Natural killer cell treated with Interleukin-12 subunit alpha and Interleukin-12 subunit beta and Interleukin-15 and Interleukin-18, amount 100 ng/mL, for 72 hours (primary cell): ENCODE measurements around the gene TGFB2. TPM values are rescaled to one million over a fixed set of nuclear protein-coding genes. Genes with fewer than 3 reads are reported as not detected.

Experiments
- ATAC-seq, 2 donors: fragments of 150-1000 bp; cut with Tn5 transposase in 1 of 2; sonication (Bioruptor Pico), chemical (Tn5 transposase) in 1 of 2; 2 replicates each; pipeline ENCODE4 v1.10.0; 2021
- DNase-seq: peaks from one replicate; pipeline ENCODE4 v3.0.0; 2022; ENCODE audit warnings: low spot score
- H3K27ac Mint-ChIP-seq, 2 donors: 1 replicate in 1 of 2; 2 replicates in 1 of 2; pipeline ENCODE4 v1.8.0; 2022; ENCODE audit warnings: mixed read lengths in 2 of 2, mild to moderate bottlenecking in 1 of 2, moderate library complexity in 1 of 2
- H3K27me3 Mint-ChIP-seq, 2 donors: 1 replicate in 1 of 2; 2 replicates in 1 of 2; pipeline ENCODE4 v1.8.0; 2022; ENCODE audit warnings: mixed read lengths in 2 of 2
- H3K36me3 Mint-ChIP-seq: one replicate; pipeline ENCODE4 v1.8.0; 2022; ENCODE audit warnings: mixed read lengths
- H3K4me1 Mint-ChIP-seq, 2 donors: 1 replicate in 1 of 2; 2 replicates in 1 of 2; pipeline ENCODE4 v1.8.0; 2022; ENCODE audit warnings: low read depth in 2 of 2, mixed read lengths in 2 of 2, mild to moderate bottlenecking in 1 of 2
- H3K4me3 Mint-ChIP-seq: one replicate; pipeline ENCODE4 v1.8.0; 2022; ENCODE audit warnings: mixed read lengths
- H3K9me3 Mint-ChIP-seq: 2 replicates; pipeline ENCODE4 v1.8.0; 2022; ENCODE audit warnings: mixed read lengths
- total RNA-seq, 2 donors: library from RNA; stranded (reverse); gene quantifications; one replicate each; pipeline ENCODE4 v1.2.3, GENCODE V29; 2022

Gene TGFB2
- total RNA-seq, 2 donors from 2014 or later, result 0.11 TPM; not detected in 1

DNA sequence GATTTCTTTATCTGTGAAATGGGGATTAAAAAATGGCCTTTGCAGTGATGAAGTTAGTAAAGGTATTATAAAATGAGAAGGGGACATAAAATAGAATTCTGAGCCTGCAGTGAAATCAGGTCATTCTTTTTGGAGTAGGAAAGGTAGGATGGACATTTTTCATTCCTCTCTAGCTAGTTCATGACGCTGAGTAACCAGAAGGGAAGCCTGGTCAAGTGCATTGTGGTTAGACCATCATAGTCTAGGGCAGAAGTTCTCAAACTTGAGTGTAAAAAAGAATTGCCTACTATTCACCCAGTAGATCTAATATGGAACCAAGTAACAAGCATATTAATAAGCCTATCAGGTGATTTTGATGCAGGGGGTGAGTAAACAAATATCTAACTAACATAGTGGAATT, 50.8 kb downstream of the TGFB2 start:
- Mint-ChIP-seq H3K9me3 (no peaks in the 10 kb centered on the region), H3K4me3 (no peak overlapping the region), H3K4me1 (no peaks in the 10 kb centered on the region), H3K27me3 (peaks cover 3 to 8% of the 10 kb centered on the region in 2 donors), H3K27ac (no peak overlapping the region), H3K36me3 (no peaks in the 10 kb centered on the region)
- DNase-seq (no peak), ATAC-seq (no peak)

DNA sequence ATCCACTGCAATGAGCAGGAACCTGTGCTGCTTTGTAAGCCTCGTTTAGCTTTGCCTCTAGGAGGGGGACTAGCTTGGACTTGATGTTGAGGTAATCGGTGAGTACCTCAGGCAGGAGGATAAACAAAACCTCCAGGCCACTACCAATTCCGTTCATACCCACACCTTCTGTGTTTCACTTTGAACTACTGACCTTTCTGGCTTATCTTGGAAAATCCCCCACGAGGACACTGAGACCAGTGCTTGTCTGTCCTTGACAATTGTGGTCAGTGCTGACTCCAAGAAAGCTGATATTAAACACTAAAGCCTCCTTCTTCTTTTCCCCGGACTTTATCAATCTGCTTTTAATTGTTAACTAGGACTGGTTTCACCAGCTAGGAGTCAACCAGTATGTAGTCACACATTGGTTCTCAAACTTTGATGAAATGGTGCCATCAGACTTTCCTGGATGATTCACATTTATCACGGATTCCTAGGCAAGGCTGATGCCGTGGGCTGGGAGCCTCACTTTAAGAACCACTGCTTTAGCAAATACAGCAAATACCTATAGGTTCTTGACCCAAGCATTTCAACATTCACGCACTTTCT, 52.7 kb downstream of the TGFB2 start:
- H3K4me3 Mint-ChIP-seq, result no peak overlapping the region
- ATAC-seq (no peak), DNase-seq (no peak)
- H3K36me3 Mint-ChIP-seq, result no peaks in the 10 kb centered on the region
- no peaks in the 10 kb centered on the region for H3K9me3 Mint-ChIP-seq
- H3K27me3 Mint-ChIP-seq, result peaks cover 0 to 14% of the 10 kb centered on the region in 2 donors
- no peak overlapping the region for H3K27ac Mint-ChIP-seq
- H3K4me1 Mint-ChIP-seq, result no peaks in the 10 kb centered on the region

DNA sequence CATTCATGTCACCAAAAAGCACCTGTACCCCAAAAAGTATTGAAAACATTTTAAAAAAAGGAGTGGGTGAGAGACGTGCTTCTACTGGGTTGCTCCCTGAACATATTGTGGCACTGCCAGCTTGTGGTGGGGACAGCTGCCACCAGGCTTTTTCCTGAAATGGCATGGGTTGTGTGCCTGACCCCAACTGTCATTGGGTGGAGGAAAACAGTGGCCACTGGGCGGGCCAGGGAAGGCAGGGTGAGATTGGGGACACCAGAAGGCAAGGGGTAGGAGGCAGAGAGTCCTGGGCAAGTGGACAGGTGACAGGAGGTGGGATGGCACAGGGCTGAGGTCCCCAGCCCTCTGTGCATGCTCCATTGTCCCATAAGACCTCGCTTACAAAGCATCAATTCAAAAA, 55.5 kb downstream of the TGFB2 start:
- no peaks in the 10 kb centered on the region for H3K9me3 Mint-ChIP-seq
- no peak overlapping the region for H3K27ac Mint-ChIP-seq
- H3K4me3 Mint-ChIP-seq, result no peak overlapping the region
- peaks cover 0 to 20% of the 10 kb centered on the region in 2 donors for H3K27me3 Mint-ChIP-seq
- DNase-seq (no peak), ATAC-seq (no peak)
- H3K36me3 Mint-ChIP-seq, result no peaks in the 10 kb centered on the region
- no peaks in the 10 kb centered on the region for H3K4me1 Mint-ChIP-seq

DNA sequence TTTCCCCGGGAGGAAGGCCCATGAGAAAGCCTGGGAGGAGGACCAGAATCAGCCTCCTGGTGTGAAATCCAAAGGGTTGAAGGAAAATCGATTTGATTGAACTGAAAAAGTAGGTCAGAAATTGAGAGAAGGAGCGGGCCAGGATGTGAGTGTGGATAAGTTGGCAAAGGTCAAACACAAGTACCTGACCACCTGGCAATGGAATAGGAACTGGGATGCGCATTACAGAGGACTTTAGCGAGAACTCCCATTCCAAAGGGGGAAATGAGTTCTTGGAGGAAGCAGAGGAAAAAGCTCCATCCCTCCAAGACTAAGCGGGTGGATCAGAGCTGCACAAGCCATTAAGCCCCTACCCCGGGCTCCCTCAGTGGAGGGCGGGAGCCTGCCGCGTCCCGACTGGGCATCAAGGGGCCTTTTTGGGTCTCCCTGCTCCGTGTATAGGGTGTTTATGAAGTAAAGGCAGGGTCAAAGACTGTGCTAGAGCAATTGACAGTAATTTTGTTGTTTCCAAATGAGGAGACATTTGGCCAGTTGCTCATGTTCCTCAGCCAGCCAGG, 56.4 kb downstream of the TGFB2 start:
- peaks cover 2 to 20% of the 10 kb centered on the region in 2 donors for H3K27me3 Mint-ChIP-seq

DNA sequence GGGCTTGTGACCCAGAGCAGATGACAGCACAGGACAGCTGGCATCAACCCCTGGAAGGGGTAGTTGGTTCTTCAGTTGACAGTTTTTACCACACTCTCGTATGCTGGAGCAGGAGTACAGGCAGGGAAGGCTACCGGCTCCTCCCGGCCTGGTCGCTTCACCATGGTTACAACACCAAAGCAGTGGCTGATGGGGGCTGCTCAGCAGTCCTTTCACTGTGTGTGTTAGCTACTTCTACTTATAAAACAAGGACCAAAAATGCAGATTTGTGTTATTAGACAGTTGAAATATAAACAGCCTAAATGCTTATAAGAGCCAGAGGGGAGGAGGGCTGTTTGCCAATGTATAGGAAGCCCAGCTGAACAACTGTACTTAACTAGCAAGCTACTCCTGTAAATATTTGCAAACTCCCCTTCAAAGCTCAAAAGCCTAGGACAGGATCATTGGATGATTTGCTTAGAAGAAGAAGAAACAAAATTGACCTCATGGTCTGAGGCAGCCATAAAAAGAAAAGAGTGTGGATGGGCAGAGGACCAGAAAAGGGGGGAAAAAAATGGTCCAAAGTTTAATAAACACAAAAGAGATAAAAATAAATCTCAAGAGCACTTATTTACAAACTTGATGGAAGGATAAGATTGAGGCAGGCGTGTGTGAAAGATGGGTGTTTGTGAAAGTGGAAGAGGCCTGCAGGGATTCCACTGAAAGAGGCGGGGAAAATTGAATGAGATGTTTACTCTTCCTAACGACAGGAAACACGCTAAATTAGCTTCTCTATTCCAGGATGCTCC, 57.1 kb downstream of the TGFB2 start:
- peaks cover 2 to 20% of the 10 kb centered on the region in 2 donors for H3K27me3 Mint-ChIP-seq
- no peak for ATAC-seq
- no peaks in the 10 kb centered on the region for H3K36me3 Mint-ChIP-seq
- H3K27ac Mint-ChIP-seq, result no peak overlapping the region
- no peaks in the 10 kb centered on the region for H3K9me3 Mint-ChIP-seq
- DNase-seq, result no peak
- no peaks in the 10 kb centered on the region for H3K4me1 Mint-ChIP-seq
- no peak overlapping the region for H3K4me3 Mint-ChIP-seq

More for the DNA sequence above, 56.4 kb downstream of the TGFB2 start:
- ATAC-seq, result no peak
- Mint-ChIP-seq H3K4me1 (no peaks in the 10 kb centered on the region), H3K9me3 (no peaks in the 10 kb centered on the region), H3K36me3 (no peaks in the 10 kb centered on the region), H3K4me3 (no peak overlapping the region), H3K27ac (no peak overlapping the region)
- DNase-seq, result no peak

DNA sequence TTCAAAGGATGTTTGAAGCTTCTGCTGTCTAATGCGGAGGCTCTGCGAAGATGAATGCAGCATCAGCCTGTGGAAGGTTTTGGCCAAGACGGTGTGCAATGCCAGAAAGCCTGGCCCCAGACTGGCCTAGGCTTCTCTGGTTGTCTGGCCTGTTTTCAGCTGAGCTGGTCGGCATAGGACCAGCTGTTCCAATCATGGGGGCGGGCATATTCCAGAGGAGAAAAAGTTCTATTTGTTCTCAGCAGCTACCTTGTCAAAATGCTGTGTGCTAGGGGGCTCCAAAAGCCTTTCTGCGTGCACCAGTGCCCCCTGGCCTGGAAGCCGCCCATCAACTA, 57.6 kb downstream of the TGFB2 start:
- Mint-ChIP-seq H3K36me3 (no peaks in the 10 kb centered on the region), H3K27ac (no peak overlapping the region), H3K4me3 (no peak overlapping the region), H3K4me1 (no peaks in the 10 kb centered on the region), H3K9me3 (no peaks in the 10 kb centered on the region), H3K27me3 (peaks cover 2 to 17% of the 10 kb centered on the region in 2 donors)
- ATAC-seq (no peak), DNase-seq (no peak)

DNA sequence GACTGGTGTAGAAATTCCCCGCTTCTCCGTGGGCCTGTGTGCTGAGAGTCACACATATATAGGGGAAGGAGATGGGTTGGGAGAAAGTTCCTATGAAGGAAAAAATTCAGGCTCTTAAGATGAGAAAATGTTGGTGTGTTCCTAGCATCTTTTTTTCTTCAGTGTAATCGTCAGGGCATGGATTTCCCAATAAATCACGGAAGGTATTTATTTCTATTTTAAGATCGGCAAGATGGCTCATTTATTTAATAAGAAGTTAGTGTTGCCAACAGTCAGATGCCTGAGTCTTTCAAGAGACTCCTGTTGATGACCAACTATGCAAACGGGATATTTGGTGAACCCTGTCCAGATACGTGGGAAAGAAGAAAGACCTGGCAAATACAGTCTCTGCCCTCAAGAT, 58.2 kb downstream of the TGFB2 start:
- Mint-ChIP-seq H3K4me3 (no peak overlapping the region), H3K4me1 (no peaks in the 10 kb centered on the region), H3K27ac (no peak overlapping the region), H3K27me3 (peaks cover 2 to 12% of the 10 kb centered on the region in 2 donors), H3K9me3 (no peaks in the 10 kb centered on the region), H3K36me3 (no peaks in the 10 kb centered on the region)
- DNase-seq (no peak), ATAC-seq (no peak)

DNA sequence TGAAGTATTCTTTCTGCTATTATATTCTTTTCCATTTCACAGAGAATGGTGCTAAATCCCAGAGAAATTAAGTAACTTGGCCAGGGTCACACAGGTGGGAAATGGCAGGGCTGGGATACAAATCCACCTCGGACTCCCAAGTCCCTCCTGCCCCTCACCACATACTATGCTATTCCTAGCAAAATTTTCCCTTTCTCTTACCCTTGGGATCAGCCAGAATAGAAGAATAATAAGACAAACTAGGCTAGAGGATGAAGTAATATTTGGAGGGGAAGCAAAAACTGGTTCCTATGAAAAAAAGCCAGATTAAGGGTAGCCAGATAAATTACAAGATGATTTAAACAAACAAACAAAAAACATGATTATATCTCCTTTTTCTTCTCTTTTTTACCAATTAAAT, 62.5 kb downstream of the TGFB2 start:
- Mint-ChIP-seq H3K27ac (no peak overlapping the region), H3K4me3 (no peak overlapping the region), H3K36me3 (no peaks in the 10 kb centered on the region), H3K27me3 (peaks cover 2 to 6% of the 10 kb centered on the region in 2 donors), H3K4me1 (no peaks in the 10 kb centered on the region), H3K9me3 (no peaks in the 10 kb centered on the region)
- ATAC-seq, result no peak
- no peak for DNase-seq

DNA sequence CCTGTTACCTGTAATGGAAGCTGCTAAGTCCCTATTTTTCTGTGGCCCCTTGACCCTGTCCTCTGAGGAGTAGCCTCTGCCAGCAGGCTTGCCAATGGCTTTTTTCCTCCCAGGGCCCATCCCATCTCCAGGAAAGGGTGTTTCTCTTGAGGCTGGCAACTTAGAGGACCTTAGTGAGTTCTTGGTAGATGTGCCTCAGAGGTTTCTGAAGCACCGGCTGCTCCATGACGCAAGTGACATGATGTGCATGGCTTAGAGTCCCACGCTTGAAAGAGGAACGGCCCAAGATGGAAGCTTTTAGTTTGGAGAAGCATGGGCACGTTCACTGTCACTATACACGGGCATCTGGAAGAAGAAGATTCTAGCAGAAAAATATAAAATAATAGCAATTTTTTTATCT, 63.0 kb downstream of the TGFB2 start:
- H3K4me3 Mint-ChIP-seq, result no peak overlapping the region
- H3K36me3 Mint-ChIP-seq, result no peaks in the 10 kb centered on the region
- no peaks in the 10 kb centered on the region for H3K9me3 Mint-ChIP-seq
- H3K27ac Mint-ChIP-seq, result no peak overlapping the region
- DNase-seq (no peak), ATAC-seq (no peak)
- H3K27me3 Mint-ChIP-seq, result peaks cover 2 to 6% of the 10 kb centered on the region in 2 donors
- H3K4me1 Mint-ChIP-seq, result no peaks in the 10 kb centered on the region

DNA sequence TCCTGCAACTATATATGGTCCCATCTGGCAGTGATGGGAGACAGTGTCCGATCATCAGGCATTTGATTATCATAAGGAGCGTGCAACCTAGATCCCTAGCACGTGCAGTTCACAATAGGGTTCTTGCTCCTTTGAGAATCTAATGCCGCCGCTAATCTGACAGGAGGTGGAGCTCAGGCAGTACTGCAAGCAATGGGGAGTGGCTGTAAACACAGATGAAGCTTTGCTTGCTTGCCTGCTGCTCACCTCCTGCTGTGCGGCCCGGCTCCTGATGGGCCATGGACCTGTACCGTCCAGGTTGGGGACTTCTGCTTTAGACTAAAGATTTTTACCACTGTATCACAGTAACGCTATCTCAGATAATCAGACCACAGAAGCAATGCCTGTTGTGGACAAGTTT, 63.8 kb downstream of the TGFB2 start:
- no peak for DNase-seq
- Mint-ChIP-seq H3K27me3 (peaks cover 0 to 2% of the 10 kb centered on the region in 2 donors), H3K27ac (no peak overlapping the region), H3K4me1 (no peaks in the 10 kb centered on the region), H3K36me3 (no peaks in the 10 kb centered on the region), H3K9me3 (no peaks in the 10 kb centered on the region), H3K4me3 (no peak overlapping the region)
- no peak for ATAC-seq

DNA sequence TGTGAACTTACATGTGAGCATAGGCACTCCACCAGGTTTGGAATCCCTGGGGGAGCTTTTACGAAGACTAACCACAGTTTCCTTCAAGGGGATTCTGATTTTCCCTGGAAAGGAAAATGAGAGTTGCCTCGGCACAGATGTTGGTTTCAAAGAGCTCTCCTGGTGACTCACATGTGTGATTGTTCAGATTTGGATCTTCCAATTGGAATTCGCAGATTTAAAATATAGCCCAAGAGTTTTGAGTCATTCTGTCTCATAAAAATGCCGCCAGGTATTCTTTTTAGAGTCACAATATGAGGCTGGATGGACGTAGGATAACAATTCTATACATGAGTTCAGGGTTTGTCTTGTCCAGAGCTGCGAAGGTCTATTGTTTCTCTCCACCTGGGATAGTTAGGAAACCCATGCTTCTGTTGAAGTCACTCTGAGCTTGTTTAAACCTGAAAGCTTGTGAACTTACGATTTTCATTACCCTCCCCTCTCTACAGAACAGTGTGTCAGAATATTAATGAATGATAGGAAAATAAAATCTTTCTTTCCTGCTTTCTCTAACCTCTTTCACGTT, 64.9 kb downstream of the TGFB2 start:
- H3K27me3 Mint-ChIP-seq, result peaks cover 0 to 2% of the 10 kb centered on the region in 2 donors
- no peak for ATAC-seq
- no peak for DNase-seq
- no peak overlapping the region for H3K4me3 Mint-ChIP-seq
- H3K27ac Mint-ChIP-seq, result no peak overlapping the region
- no peaks in the 10 kb centered on the region for H3K9me3 Mint-ChIP-seq
- no peaks in the 10 kb centered on the region for H3K4me1 Mint-ChIP-seq
- no peaks in the 10 kb centered on the region for H3K36me3 Mint-ChIP-seq

DNA sequence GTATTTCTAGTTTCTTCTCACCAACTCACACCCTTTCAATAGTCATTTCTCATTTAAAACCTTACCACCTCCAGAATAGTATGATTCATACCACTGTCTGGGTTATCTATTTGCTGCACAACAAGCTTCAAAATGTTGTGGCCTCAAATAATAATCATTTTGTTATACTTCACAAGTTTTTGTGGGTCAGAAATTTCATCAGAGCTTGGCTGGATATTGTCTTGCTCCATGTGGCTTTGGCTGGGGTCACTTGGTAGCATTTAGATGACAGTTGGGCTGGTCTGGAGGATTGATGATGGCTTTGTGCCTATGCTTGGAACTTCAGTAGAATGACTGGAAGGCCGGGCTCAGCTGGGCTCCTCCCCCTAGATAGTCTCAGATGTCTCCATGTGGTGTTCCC, 66.0 kb downstream of the TGFB2 start:
- no peak overlapping the region for H3K27ac Mint-ChIP-seq
- H3K9me3 Mint-ChIP-seq, result no peaks in the 10 kb centered on the region
- DNase-seq (no peak), ATAC-seq (no peak)
- no peak overlapping the region for H3K4me3 Mint-ChIP-seq
- H3K4me1 Mint-ChIP-seq, result no peaks in the 10 kb centered on the region
- no peaks in the 10 kb centered on the region for H3K36me3 Mint-ChIP-seq
- H3K27me3 Mint-ChIP-seq, result peaks cover 0 to under 1% of the 10 kb centered on the region in 2 donors

DNA sequence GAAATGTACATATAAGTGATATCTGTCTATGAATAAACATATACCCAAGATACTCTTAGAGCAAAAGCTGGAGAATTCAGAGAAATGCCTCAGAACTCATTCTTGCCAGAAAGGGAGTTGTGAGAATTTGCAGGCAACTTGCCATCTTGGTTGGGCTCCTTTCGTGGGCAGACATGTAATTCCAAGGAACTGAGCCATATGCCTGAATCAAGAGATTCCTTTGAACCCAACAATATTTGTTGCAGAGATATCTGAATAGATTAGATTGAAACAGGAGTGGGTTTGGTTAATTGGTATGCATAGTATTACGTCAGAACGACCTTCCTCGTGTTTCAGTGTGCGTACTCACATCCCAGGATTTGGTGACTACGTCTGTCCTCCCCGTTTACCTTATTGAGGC, 67.0 kb downstream of the TGFB2 start:
- Mint-ChIP-seq H3K27me3 (no peaks in the 10 kb centered on the region), H3K4me3 (no peak overlapping the region), H3K4me1 (no peaks in the 10 kb centered on the region), H3K9me3 (peaks cover 3% of the 10 kb centered on the region), H3K36me3 (no peaks in the 10 kb centered on the region), H3K27ac (no peak overlapping the region)
- ATAC-seq (no peak), DNase-seq (no peak)

DNA sequence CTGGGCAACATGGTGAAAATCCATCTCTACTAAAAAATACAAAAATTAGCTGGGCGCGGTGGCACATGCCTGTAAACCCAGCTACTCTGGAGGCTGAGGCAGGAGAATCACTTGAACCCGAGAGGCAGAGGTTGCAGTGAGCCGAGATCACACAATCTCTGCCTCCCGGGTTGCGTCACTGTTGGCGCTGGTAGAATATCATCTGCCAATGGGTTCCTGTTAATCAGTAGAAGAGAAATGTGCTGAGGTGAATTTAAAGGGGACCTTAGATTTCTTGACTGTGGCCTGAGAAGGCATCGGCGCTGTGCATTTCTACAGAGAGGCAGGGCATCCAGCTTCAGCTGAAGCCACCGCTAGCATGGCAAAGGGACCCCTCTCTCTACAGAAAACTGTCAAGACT, 68.0 kb downstream of the TGFB2 start:
- H3K4me1 Mint-ChIP-seq, result no peaks in the 10 kb centered on the region
- no peak for ATAC-seq
- no peak overlapping the region for H3K27ac Mint-ChIP-seq
- H3K27me3 Mint-ChIP-seq, result no peaks in the 10 kb centered on the region
- H3K9me3 Mint-ChIP-seq, result peaks cover 3% of the 10 kb centered on the region
- no peak overlapping the region for H3K4me3 Mint-ChIP-seq
- no peaks in the 10 kb centered on the region for H3K36me3 Mint-ChIP-seq
- DNase-seq, result no peak
